ENCODE measurements around the gene USP2. TPM values are rescaled to one million over a fixed set of nuclear protein-coding genes. Genes with fewer than 3 reads are reported as not detected.
A peak's percentile ranks its signal among the peaks of the same experiment; 100 is the strongest.
"Not testable (repeated sequence)": the region's sequence is repeated elsewhere in the genome, so short reads cannot be mapped to it uniquely, and the experiment has no call there.

Gene USP2
- total RNA-seq, 1 donor from 2014 or later, result 135 TPM

- no peak overlapping the region for H3K4me3 ChIP-seq
- DNase-seq, result no peak
- H3K36me3 ChIP-seq, result no peaks in the 10 kb centered on the region
- no peaks in the 10 kb centered on the region for H3K4me1 ChIP-seq
- intact Hi-C loops (cut with micrococcal nuclease), result no loop called here
- peaks cover 8% of the 10 kb centered on the region for H3K27me3 ChIP-seq (ENCODE audit: low read depth)
- no peak overlapping the region for H3K27ac ChIP-seq (replicated peaks)
- no peak for TF ChIP-seq CTCF (IDR thresholded peaks at IDR 0.05; ENCODE audit: borderline replicate concordance)
- H3K9me3 ChIP-seq (replicated peaks), result no peaks in the 10 kb centered on the region
These were observed 6.6 kb upstream of the USP2 start for GRCh38 chr11:119388103-119388502.

GRCh38 chr11:119384332-119384731 lies 2.8 kb upstream of the USP2 start:
- intact Hi-C loops (cut with micrococcal nuclease), result no loop called here
- H3K27ac ChIP-seq (replicated peaks), result no peak overlapping the region
- H3K4me3 ChIP-seq, result no peak overlapping the region
- TF ChIP-seq CTCF (IDR thresholded peaks at IDR 0.05; ENCODE audit: borderline replicate concordance), result no peak
- DNase-seq, result no peak
- H3K27me3 ChIP-seq (ENCODE audit: low read depth), result peaks cover 8% of the 10 kb centered on the region
- H3K9me3 ChIP-seq (replicated peaks), result no peaks in the 10 kb centered on the region
- H3K4me1 ChIP-seq, result peaks cover 30% of the 10 kb centered on the region
- no peaks in the 10 kb centered on the region for H3K36me3 ChIP-seq

GRCh38 chr11:119382513-119382912 lies 1.0 kb upstream of the USP2 start:
- H3K4me3 ChIP-seq; H3K36me3 ChIP-seq; H3K27ac ChIP-seq (replicated peaks); H3K9me3 ChIP-seq (replicated peaks); DNase-seq; H3K27me3 ChIP-seq (ENCODE audit: low read depth); intact Hi-C loops (cut with micrococcal nuclease): not testable (repeated sequence)
- H3K4me1 ChIP-seq, result peaks cover 35% of the 10 kb centered on the region

- DNase-seq, result no peak
- TF ChIP-seq CTCF (IDR thresholded peaks at IDR 0.05; ENCODE audit: borderline replicate concordance), result no peak
- Histone ChIP-seq H3K4me3 (peak overlapping the region; percentile 68), H3K27me3 (ENCODE audit: low read depth) (peaks cover 8% of the 10 kb centered on the region), H3K36me3 (no peaks in the 10 kb centered on the region), H3K9me3 (replicated peaks) (no peaks in the 10 kb centered on the region), H3K4me1 (peaks cover 39% of the 10 kb centered on the region), H3K27ac (replicated peaks) (peak overlapping the region; percentile 95)
- intact Hi-C loops (cut with micrococcal nuclease), result no loop called here
These were observed 611 bp upstream of the USP2 start for GRCh38 chr11:119382101-119382500.

GRCh38 chr11:119380827-119381180 lies 686 bp downstream of the USP2 start:
- TF ChIP-seq CTCF (IDR thresholded peaks at IDR 0.05; ENCODE audit: borderline replicate concordance), result no peak
- H3K36me3 ChIP-seq, result no peaks in the 10 kb centered on the region
- H3K27ac ChIP-seq (replicated peaks), result peak overlapping the region; percentile 95
- DNase-seq, result no peak
- H3K9me3 ChIP-seq (replicated peaks), result no peaks in the 10 kb centered on the region
- peaks cover 49% of the 10 kb centered on the region for H3K4me1 ChIP-seq
- H3K4me3 ChIP-seq, result peak overlapping the region; percentile 68
- intact Hi-C loops (cut with micrococcal nuclease), result no loop called here
- H3K27me3 ChIP-seq (ENCODE audit: low read depth), result peaks cover 6% of the 10 kb centered on the region

- Histone ChIP-seq H3K9me3 (replicated peaks) (no peaks in the 10 kb centered on the region), H3K36me3 (no peaks in the 10 kb centered on the region), H3K27me3 (ENCODE audit: low read depth) (peaks cover 1% of the 10 kb centered on the region), H3K4me3 (peak overlapping the region; percentile 68), H3K27ac (replicated peaks) (peak overlapping the region; percentile 95), H3K4me1 (peaks cover 54% of the 10 kb centered on the region)
- intact Hi-C loops (cut with micrococcal nuclease), result no loop called here
- DNase-seq, result no peak
- TF ChIP-seq CTCF (IDR thresholded peaks at IDR 0.05; ENCODE audit: borderline replicate concordance), result no peak
These were observed 1.2 kb downstream of the USP2 start for GRCh38 chr11:119380160-119380826.
